ENCODE data around the gene GSTP1. TPM values are rescaled to one million over a fixed set of nuclear protein-coding genes. Genes with fewer than 3 reads are reported as not detected.

Gene GSTP1
- total and polyA plus RNA-seq, 2 of the 8 experiments (the other 6 are each of a cell fraction or from before 2014, with no cell fraction given) = 1,454 to 3,329 TPM

GRCh38 chr11:67586568-67587250, 3.1 kb downstream of the GSTP1 start:
- FAIRE-seq (no peak), DNase-seq (ENCODE audit: low read depth in 1 of 2, low spot score in 2 of 2) (no peak)
- H3K79me2 ChIP-seq (ENCODE audit: control insufficient read depth in 1 of 2, insufficient read depth in 2 of 2, low read length in 2 of 2) = peaks cover 0 to 27% of the 10 kb centered on the region in 2 experiments; a peak in 2 of 4 replicates
- H2AK5ac ChIP-seq (ENCODE audit: low read depth, low read length) = no peak overlapping the region
- no peak overlapping the region for H3K4me2 ChIP-seq (ENCODE audit: insufficient read depth in 1 of 2, low read depth in 2 of 2, low read length in 2 of 2)
- H3K56ac ChIP-seq (replicated peaks; ENCODE audit: insufficient read length, low read depth, low read length) = no peak overlapping the region
- H3K27me3 ChIP-seq (replicated peaks in 1 of 4; ENCODE audit: control insufficient read depth in 3 of 4, extremely low read depth in 1 of 4, insufficient read depth in 3 of 4, low read length in 3 of 4) = no peaks in the 10 kb centered on the region; a peak in 1 of 7 replicates
- H2BK20ac ChIP-seq (ENCODE audit: low read length) = no peak overlapping the region
- H3K36me3 ChIP-seq (ENCODE audit: control insufficient read depth in 2 of 4, insufficient read depth in 4 of 4, low read length in 3 of 4) = peaks cover 6 to 34% (median 21%) of the 10 kb centered on the region in 4 experiments; a peak in 6 of 8 replicates
- peaks cover 10% of the 10 kb centered on the region for H3K79me1 ChIP-seq (ENCODE audit: low read depth, low read length)
- H4K5ac ChIP-seq (ENCODE audit: insufficient read length, low read depth, low read length) = no peak overlapping the region
- H3K4ac ChIP-seq (replicated peaks; ENCODE audit: insufficient read length, low read depth, low read length) = no peak overlapping the region
- no peak overlapping the region for H3K23ac ChIP-seq (ENCODE audit: insufficient read length)
- TF ChIP-seq TAF7 (optimal IDR thresholded peaks at IDR 0.05; ENCODE audit: borderline replicate concordance, low read depth, low read length) (no peak), POLR2A (IDR thresholded peaks at IDR 0.05; ENCODE audit: control extremely low read depth in 1 of 2, low read depth in 2 of 2, low read length in 2 of 2) (peak; percentile 52 to 70), NANOG (IDR thresholded peaks at IDR 0.05; ENCODE audit: insufficient read depth, low read depth, low read length, poor library complexity, severe bottlenecking) (no peak), JUND (IDR thresholded peaks at IDR 0.05; ENCODE audit: low read length) (no peak), POLR2AphosphoS5 (IDR thresholded peaks at IDR 0.05; ENCODE audit: low read depth, low read length) (peak; percentile 82)
- 78% methylated on average over 5 of the region's 5 CpGs; no CpG with 5 or more reads in 1 of the 2 experiments for WGBS, 2 experiments (ENCODE audit: extremely low coverage in 1 of 2, insufficient coverage in 1 of 2, insufficient read length in 1 of 2, insufficient replicate concordance in 2 of 2, low coverage in 1 of 2, low lambda C conversion rate in 2 of 2, missing lambda C conversion rate in 1 of 2)
- CTCF ChIA-PET (ENCODE audit: partially characterized antibody) = interaction anchor here (0.7 to 1.3 kb wide), 3 partner anchors 27 to 251 kb away, joined by 3 read pairs; no protein-coding TSS in a partner anchor
- no peak overlapping the region for H2BK15ac ChIP-seq (ENCODE audit: low read length)
- H3K27ac ChIP-seq (ENCODE audit: low read depth, low read length) = no peak overlapping the region
- H3K9me3 ChIP-seq (ENCODE audit: insufficient read depth in 2 of 2, low read depth in 1 of 2, low read length in 1 of 2) = no peaks in the 10 kb centered on the region
- H3K4me1 ChIP-seq (replicated peaks in 1 of 4; ENCODE audit: control insufficient read depth in 3 of 4, insufficient read depth in 4 of 4, low read length in 3 of 4) = peaks cover 3 to 28% (median 15%) of the 10 kb centered on the region in 4 experiments
- H3K18ac ChIP-seq (ENCODE audit: extremely low read depth, low read length) = no peak overlapping the region
- no peak overlapping the region for H2BK5ac ChIP-seq (ENCODE audit: low read depth, low read length)
- no peak overlapping the region for H4K8ac ChIP-seq (ENCODE audit: extremely low read depth, insufficient read depth, low read length)
- H4K91ac ChIP-seq (replicated peaks; ENCODE audit: insufficient read length, low read length) = no peak overlapping the region
- no peak overlapping the region for H2BK12ac ChIP-seq (ENCODE audit: low read depth, low read length)
- H3K23me2 ChIP-seq (ENCODE audit: low read depth, low read length) = peaks cover 5% of the 10 kb centered on the region; the same call in 1 of the 2 replicates
- H3K9ac ChIP-seq (replicated peaks in 1 of 4; ENCODE audit: extremely low read depth in 1 of 4, low read depth in 3 of 4, low read length in 3 of 4) = no peak overlapping the region
- peaks cover 8 to 10% of the 10 kb centered on the region in 2 experiments for H4K20me1 ChIP-seq (replicated peaks in 1 of 2; ENCODE audit: control insufficient read depth in 1 of 2, insufficient read depth in 2 of 2, low read length in 2 of 2)
- H2BK120ac ChIP-seq (replicated peaks; ENCODE audit: low read depth, low read length) = no peak overlapping the region
- H3K14ac ChIP-seq (ENCODE audit: insufficient read length) = no peak overlapping the region
- H2AFZ ChIP-seq (ENCODE audit: low read length) = no peak overlapping the region
- no peak overlapping the region for H3K4me3 ChIP-seq (ENCODE audit: extremely low read depth in 1 of 4, insufficient read depth in 2 of 4, low read depth in 3 of 4, low read length in 4 of 4)
- POLR2A ChIA-PET (ENCODE audit: partially characterized antibody) = interaction anchor here (0.6 to 6.7 kb wide), 12 partner anchors 8 to 237 kb away, joined by 3 to 71 read pairs (median 4); no protein-coding TSS in a partner anchor
